IMR-90 (cell line): ENCODE results near the gene RANGRF. TPM values are rescaled to one million over a fixed set of nuclear protein-coding genes. Genes with fewer than 3 reads are reported as not detected.

ENCODE experiments used
- ATAC-seq: fragments of 200-7000 bp; cut with Tn5 transposase; 2 replicates; pipeline ENCODE4 v1.9.1; 2020; ENCODE audit warnings: low read depth, mild to moderate bottlenecking, moderate library complexity
- BruUV-seq: library from RNA; stranded (reverse); fragments of 400-500 nt; replicated peaks from 2 replicates; lab custom pipeline; 2021; lab: Mats Ljungman, UMichigan
- CTCF ChIA-PET: fragments of 300-600 bp; formaldehyde crosslinking; extraction: SDS; loops from one replicate; lab custom pipeline; 2021; ENCODE audit warnings: antibody characterized with exemption; lab: Yijun Ruan, JAX
- POLR2A ChIA-PET: fragments of 300-600 bp; sonication (Branson Sonifier 250); formaldehyde crosslinking; loops from one replicate; lab custom pipeline; 2022; ENCODE audit warnings: antibody characterized with exemption; ENCODE audit not compliant: unreplicated experiment; lab: Charles Lee
- DNase-seq: peaks from one replicate; pipeline ENCODE4 v3.0.0; 2013
- H2AFZ ChIP-seq: replicated peaks from 2 replicates; pipeline ENCODE3; 2013; ENCODE audit warnings: low read length, mild to moderate bottlenecking; ENCODE audit not compliant: poor library complexity
- H2AK5ac ChIP-seq: 2 replicates; pipeline ENCODE4 v1.6.1; 2013; ENCODE audit warnings: low read depth, low read length, inconsistent platforms
- H2AK9ac ChIP-seq: replicated peaks from 2 replicates; pipeline ENCODE3; 2013; ENCODE audit warnings: mild to moderate bottlenecking, low read depth, low read length, moderate library complexity; ENCODE audit not compliant: poor library complexity
- H2BK120ac ChIP-seq: 2 replicates; pipeline ENCODE4 v1.6.1; 2013; ENCODE audit warnings: low read depth, low read length, inconsistent platforms
- H2BK15ac ChIP-seq: 3 replicates; pipeline ENCODE4 v1.6.1; 2013; ENCODE audit warnings: low read depth, low read length, inconsistent platforms
- H2BK20ac ChIP-seq: 2 replicates; pipeline ENCODE4 v1.6.1; 2013; ENCODE audit warnings: low read depth, mild to moderate bottlenecking, inconsistent platforms, low read length, moderate library complexity
- H2BK5ac ChIP-seq: 2 replicates; pipeline ENCODE4 v1.6.1; 2013; ENCODE audit warnings: mild to moderate bottlenecking, low read depth, low read length, inconsistent platforms; ENCODE audit not compliant: poor library complexity, severe bottlenecking
- H3K14ac ChIP-seq: replicated peaks from 2 replicates; pipeline ENCODE4 v1.6.1; 2013; ENCODE audit warnings: low read depth, low read length, inconsistent platforms
- H3K18ac ChIP-seq: 2 replicates; pipeline ENCODE4 v1.6.1; 2013; ENCODE audit warnings: low read depth, low read length, control low read depth
- H3K23ac ChIP-seq: 2 replicates; pipeline ENCODE4 v1.6.1; 2013; ENCODE audit warnings: low read depth, low read length, inconsistent platforms
- H3K27ac ChIP-seq: 2 replicates; pipeline ENCODE4 v1.5.1; 2013; ENCODE audit warnings: mild to moderate bottlenecking, control low read depth, low read length; ENCODE audit not compliant: insufficient read depth
- H3K27me3 ChIP-seq: 2 replicates; pipeline ENCODE4 v1.6.1; 2013; ENCODE audit warnings: low read length; ENCODE audit not compliant: control insufficient read depth, insufficient read depth
- H3K36me3 ChIP-seq: 2 replicates; pipeline ENCODE4 v1.6.1; 2013; ENCODE audit warnings: low read length, mixed read lengths; ENCODE audit not compliant: control insufficient read depth, insufficient read depth
- H3K4ac ChIP-seq: 2 replicates; pipeline ENCODE4 v1.6.1; 2013; ENCODE audit warnings: low read depth, low read length, inconsistent platforms
- H3K4me1 ChIP-seq: 2 replicates; pipeline ENCODE4 v1.6.1; 2013; ENCODE audit warnings: low read length, mixed read lengths; ENCODE audit not compliant: control insufficient read depth, insufficient read depth
- H3K4me2 ChIP-seq: 2 replicates; pipeline ENCODE4 v1.6.1; 2013; ENCODE audit warnings: low read depth, mild to moderate bottlenecking, control low read depth, low read length, moderate library complexity
- H3K4me3 ChIP-seq: 2 replicates; pipeline ENCODE4 v1.5.1; 2013; ENCODE audit warnings: low read depth, mild to moderate bottlenecking, control low read depth, low read length, moderate library complexity; ENCODE audit not compliant: insufficient read depth
- H3K56ac ChIP-seq: 2 replicates; pipeline ENCODE4 v1.6.1; 2013; ENCODE audit warnings: low read length, inconsistent platforms; ENCODE audit not compliant: insufficient read depth; ENCODE audit errors: extremely low read depth
- H3K79me1 ChIP-seq, 2 experiments: 2 replicates each; pipeline ENCODE4 v1.6.1; 2013; ENCODE audit warnings: low read length in 2 of 2, inconsistent platforms in 1 of 2, low read depth in 1 of 2
- H3K9ac ChIP-seq: 2 replicates; pipeline ENCODE4 v1.6.1; 2013; ENCODE audit warnings: low read depth, low read length, control low read depth
- H3K9me1 ChIP-seq: 2 replicates; pipeline ENCODE4 v1.6.1; 2013; ENCODE audit warnings: low read length, inconsistent platforms; ENCODE audit not compliant: insufficient read depth
- H3K9me3 ChIP-seq: 2 replicates; pipeline ENCODE4 v1.6.1; 2013; ENCODE audit warnings: low read length; ENCODE audit not compliant: control insufficient read depth, insufficient read depth
- H4K20me1 ChIP-seq: 2 replicates; pipeline ENCODE4 v1.6.1; 2013; ENCODE audit warnings: low read length, inconsistent platforms; ENCODE audit not compliant: insufficient read depth
- H4K5ac ChIP-seq: 2 replicates; pipeline ENCODE4 v1.6.1; 2013; ENCODE audit warnings: mild to moderate bottlenecking, low read depth, low read length, control low read depth
- H4K8ac ChIP-seq, 2 experiments: 2 replicates each; pipeline ENCODE4 v1.6.1; 2013; ENCODE audit warnings: low read depth in 2 of 2, low read length in 2 of 2, control low read depth in 1 of 2, inconsistent platforms in 1 of 2
- H4K91ac ChIP-seq: 2 replicates; pipeline ENCODE4 v1.6.1; 2013; ENCODE audit warnings: low read depth, low read length, inconsistent platforms; ENCODE audit not compliant: insufficient read depth
- BHLHE40 ChIP-seq: fragments of 150-350 bp; IDR thresholded peaks from 2 replicates; pipeline ENCODE4 v1.6.1; 2016; ENCODE audit warnings: mild to moderate bottlenecking, low read depth, low read length
- CEBPB ChIP-seq: IDR thresholded peaks from 2 replicates; pipeline ENCODE4 v1.6.1; 2012; ENCODE audit warnings: low read depth, low read length, improper control_type of control experiment
- CTCF ChIP-seq: conservative IDR thresholded peaks from 2 replicates; pipeline ENCODE4 v1.5.1; 2012; ENCODE audit warnings: mild to moderate bottlenecking, low read depth, low read length, improper control_type of control experiment
- FOS ChIP-seq: fragments of 150-350 bp; IDR thresholded peaks from 2 replicates; pipeline ENCODE4 v1.6.1; 2016; ENCODE audit warnings: low read depth, low read length
- MAFK ChIP-seq: IDR thresholded peaks from 2 replicates; pipeline ENCODE4 v1.6.1; 2012; ENCODE audit warnings: low read depth, low read length, improper control_type of control experiment
- MAZ ChIP-seq: IDR thresholded peaks from 2 replicates; pipeline ENCODE4 v1.6.1; 2012; ENCODE audit warnings: low read depth, mild to moderate bottlenecking, low read length, improper control_type of control experiment, moderate library complexity, borderline replicate concordance
- MXI1 ChIP-seq: IDR thresholded peaks from 2 replicates; pipeline ENCODE4 v1.6.1; 2012; ENCODE audit warnings: low read depth, mild to moderate bottlenecking, low read length, moderate library complexity, borderline replicate concordance
- NFE2L2 ChIP-seq: fragments of 150-350 bp; IDR thresholded peaks from 2 replicates; pipeline ENCODE4 v1.6.1; 2016; ENCODE audit warnings: low read depth, mild to moderate bottlenecking, low read length
- POLR2A ChIP-seq: IDR thresholded peaks from 2 replicates; pipeline ENCODE4 v1.6.1; 2012; ENCODE audit warnings: mild to moderate bottlenecking, low read depth, low read length
- RAD21 ChIP-seq: IDR thresholded peaks from 2 replicates; pipeline ENCODE4 v1.6.1; 2012; ENCODE audit warnings: low read length, improper control_type of control experiment
- RCOR1 ChIP-seq: IDR thresholded peaks from 2 replicates; pipeline ENCODE4 v1.6.1; 2012; ENCODE audit warnings: mild to moderate bottlenecking, low read length, improper control_type of control experiment; ENCODE audit not compliant: insufficient replicate concordance
- RFX5 ChIP-seq: IDR thresholded peaks from 2 replicates; pipeline ENCODE4 v1.8.0; 2012; ENCODE audit warnings: low read depth, mild to moderate bottlenecking, low read length, moderate library complexity
- SMC3 ChIP-seq: fragments of 150-350 bp; IDR thresholded peaks from 2 replicates; pipeline ENCODE4 v1.6.1; 2016; ENCODE audit warnings: low read depth, mild to moderate bottlenecking, antibody characterized with exemption, low read length, moderate library complexity
- USF2 ChIP-seq: fragments of 150-350 bp; IDR thresholded peaks from 2 replicates; pipeline ENCODE4 v1.6.1; 2017; ENCODE audit warnings: mild to moderate bottlenecking, antibody characterized with exemption, low read length, low read depth
- WGBS, 2 experiments: methylation state at CpG; one replicate each; pipeline versions ENCODE4 v1.1.5 to v1.1.7; 2013; ENCODE audit warnings: missing lambda C conversion rate in 2 of 2; ENCODE audit not compliant: insufficient read length in 1 of 2; ENCODE audit errors: extremely low coverage in 2 of 2; 5-methylcytosine and 5-hydroxymethylcytosine counted together
- dilution Hi-C: fragments of 300-500 bp; cut with HindIII; formaldehyde crosslinking; loops from one replicate; pipeline ENCODE4 v1.14.3; 2018; ENCODE audit warnings: low sequenced_read_pairs; ENCODE audit not compliant: unreplicated experiment
- in situ Hi-C: fragments of 300-500 bp; cut with MboI; formaldehyde crosslinking; loops from 3 replicates; pipeline ENCODE4 v1.14.3; 2019; ENCODE audit warnings: low sequenced_read_pairs, inconsistent platforms, mixed read lengths
- intact Hi-C: fragments of 100-400 bp; cut with micrococcal nuclease; formaldehyde crosslinking; loops from 2 replicates; pipeline ENCODE4 v1.10.0; 2022
- polyA plus RNA-seq, 3 experiments: library from polyadenylated mRNA; depleted of rRNA; stranded (reverse); fragments of >200 nt; gene quantifications; 2 replicates each; pipeline ENCODE4 v1.2.3, GENCODE V29; 2012; ENCODE audit warnings: low replicate concordance in 1 of 3
- total RNA-seq: library from RNA; depleted of rRNA; stranded (reverse); fragments of >200 nt; gene quantifications from 2 replicates; pipeline ENCODE4 v1.2.3, GENCODE V29; 2012

RANGRF gene
- total and polyA plus RNA-seq, 2 of the 4 experiments (the other 2 are of a cell fraction): 19.5 to 36.6 TPM

- H2BK120ac ChIP-seq: no peak overlapping the region
- H3K9ac ChIP-seq: no peak overlapping the region
- H3K36me3 ChIP-seq: no peaks in the 10 kb centered on the region
- H3K56ac ChIP-seq: no peak overlapping the region
- no peak overlapping the region for H3K4me3 ChIP-seq
- H2AK9ac ChIP-seq: peak overlapping the region; percentile 53
- ATAC-seq (no peak; the same call in 1 of the 2 replicates), DNase-seq (no peak)
- no TSS peak for BruUV-seq
- H2AK5ac ChIP-seq: no peak overlapping the region
- no peak overlapping the region for H2BK5ac ChIP-seq
- H3K18ac ChIP-seq: no peak overlapping the region
- H4K20me1 ChIP-seq: no peaks in the 10 kb centered on the region; the same call in 1 of the 2 replicates
- H3K27ac ChIP-seq: no peak overlapping the region
- H3K4me1 ChIP-seq: no peaks in the 10 kb centered on the region
- peak overlapping the region; percentile 77 for H2AFZ ChIP-seq
- H3K4ac ChIP-seq: no peak overlapping the region
- no peak overlapping the region for H4K5ac ChIP-seq
- intact Hi-C loops (loop anchor here (1.0 to 5.0 kb wide), 4 partner anchors 74 to 239 kb away; no protein-coding TSS in a partner anchor), in situ Hi-C loops (loop anchor here (25.0 kb wide), 1 partner anchor 213 kb away; the partner anchor contains the start of gene ALOX12B), dilution Hi-C loops (no loop called here)
- no CpG with 5 or more reads among the region's 3 CpGs for WGBS, 2 experiments
- no peak for TF ChIP-seq BHLHE40
- no peak for TF ChIP-seq POLR2A
- no peak for TF ChIP-seq RAD21
- no peak for TF ChIP-seq USF2
- no peak for TF ChIP-seq RFX5
- no peak for TF ChIP-seq CEBPB
- no peak for TF ChIP-seq FOS
- no peak for TF ChIP-seq RCOR1
- no peak for TF ChIP-seq CTCF
- TF ChIP-seq SMC3: no peak
- TF ChIP-seq NFE2L2: no peak
- no peak for TF ChIP-seq MXI1
- no peak for TF ChIP-seq MAZ
- no peak for TF ChIP-seq MAFK
- H3K79me1 ChIP-seq: peaks cover 0 to 3% of the 10 kb centered on the region in 2 experiments; a peak in 1 of 4 replicates
- no peak overlapping the region for H3K14ac ChIP-seq
- H2BK15ac ChIP-seq: no peak overlapping the region
- H3K4me2 ChIP-seq: no peak overlapping the region
- ChIA-PET CTCF (interaction anchor here (1.0 kb wide), 1 partner anchor 61 kb away, joined by 3 read pairs; no protein-coding TSS in a partner anchor), POLR2A (no interaction called here)
- H3K9me3 ChIP-seq: no peaks in the 10 kb centered on the region
- H4K8ac ChIP-seq: no peak overlapping the region
- no peak overlapping the region for H3K23ac ChIP-seq
- no peak overlapping the region for H2BK20ac ChIP-seq
- H3K27me3 ChIP-seq: no peaks in the 10 kb centered on the region; the same call in 1 of the 2 replicates
- H3K9me1 ChIP-seq: no peaks in the 10 kb centered on the region
- no peak overlapping the region for H4K91ac ChIP-seq
These were observed 11.8 kb downstream of the RANGRF start for GRCh38 chr17:8300226-8300625.
